ENCODE measurements around the gene PGA3. TPM values are rescaled to one million over a fixed set of nuclear protein-coding genes. Genes with fewer than 3 reads are reported as not detected.

Gene PGA3
- not detected in 2 replicates for total RNA-seq

GRCh38 chr11:61202950-61203746 is at the start of gene PGA3:
Gene PGA3 (plus strand): TSS chr11:61203515. CDS start chr11:61203565, 50 bp downstream.

GRCh38 chr11:61161190-61162091 is 41.9 kb upstream of the PGA3 start, which contains the start of gene VPS37C:
Gene VPS37C (minus strand): TSS chr11:61161426. CDS start chr11:61138829, 22,597 bp downstream.

GRCh38 chr11:61222047-61222446 is 18.7 kb downstream of the PGA3 start, which contains the start of gene PGA4:
Gene PGA4 (plus strand): TSS chr11:61222347. CDS start chr11:61222401, 54 bp downstream.

GRCh38 chr11:61240875-61241274 is 37.6 kb downstream of the PGA3 start, which contains the start of gene PGA5:
Gene PGA5 (plus strand): TSS chr11:61241175. CDS start chr11:61241227, 52 bp downstream.

Other genes starting within 250 kb of the PGA3 start
- gene CD6, start 231.8 kb upstream of the PGA3 start, total RNA-seq = 0.07 TPM in 1 of 2 replicates, not detected in the other
- gene CD5, start 101.0 kb upstream of the PGA3 start, total RNA-seq = not detected in 2 replicates
- 12.0 and 13.2 TPM in 2 replicates for gene VPS37C, start 42.1 kb upstream of the PGA3 start, total RNA-seq
- not detected in 2 replicates for gene PGA4, start 18.8 kb downstream of the PGA3 start, total RNA-seq
- not detected in 2 replicates for gene PGA5, start 37.7 kb downstream of the PGA3 start, total RNA-seq
- under 0.01 and 0.57 TPM in 2 replicates for gene VWCE, start 91.8 kb downstream of the PGA3 start, total RNA-seq
- 186 and 202 TPM in 2 replicates for gene DDB1, start 129.6 kb downstream of the PGA3 start, total RNA-seq
- gene TKFC, start 129.7 kb downstream of the PGA3 start, total RNA-seq = 27.5 and 32.1 TPM in 2 replicates
- 36.2 and 108 TPM in 2 replicates for gene CYB561A3, start 158.4 kb downstream of the PGA3 start, total RNA-seq
- 17.1 and 35.9 TPM in 2 replicates for gene TMEM138, start 158.9 kb downstream of the PGA3 start, total RNA-seq
- 7.9 and 11.4 TPM in 2 replicates for gene TMEM216, start 189.1 kb downstream of the PGA3 start, total RNA-seq
- 15.0 and 24.6 TPM in 2 replicates for gene CPSF7, start 226.5 kb downstream of the PGA3 start, total RNA-seq
- gene SDHAF2, start 226.6 kb downstream of the PGA3 start, total RNA-seq = 23.9 and 28.0 TPM in 2 replicates

All from nasal cavity respiratory epithelium epithelial cell of viscerocranial mucosa (primary cell).